GM23338 (cell line): Measurements from ENCODE around the gene LST1. TPM values are rescaled to one million over a fixed set of nuclear protein-coding genes. Genes with fewer than 3 reads are reported as not detected.

Experiments used
- STAT1 ChIP-seq: IDR thresholded peaks from one replicate; pipeline ENCODE4 v1.6.1; 2016; ENCODE audit warnings: antibody characterized with exemption; ENCODE audit not compliant: unreplicated experiment
- ZNF331 ChIP-seq: fragments of 250-450 bp; sonication (Bioruptor Pico); IDR thresholded peaks from 2 replicates; pipeline ENCODE4 v1.5.0; 2020; ENCODE audit warnings: low read depth, mild to moderate bottlenecking, moderate library complexity
- microRNA-seq: library from miRNA; unstranded; fragments of <30 nt; microRNA quantifications from one replicate; pipeline ENCODE4, GENCODE V29; 2017
- polyA plus RNA-seq: library from polyadenylated mRNA; unstranded; fragments of >200 nt; fragmentation: Nextera tagmentation; extraction: Ambion mirVana; gene quantifications from 2 replicates; pipeline ENCODE4 v1.2.1, GENCODE V29; 2016
- small RNA-seq: library from RNA; depleted of rRNA; stranded (forward); fragments of <200 nt; gene quantifications from one replicate; pipeline ENCODE3, GENCODE V24; 2014; ENCODE audit warnings: low replicate concordance
- total RNA-seq: library from RNA; depleted of rRNA; stranded (reverse); fragments of >200 nt; shearing (Covaris generic); gene quantifications from 2 replicates; pipeline ENCODE4 v1.2.3, GENCODE V29; 2014; rRNA removed
- TF ChIP-seq, protein P1 (sequence below): fragments of 250-450 bp; sonication (Bioruptor Pico); IDR thresholded peaks from 2 replicates; pipeline ENCODE4 v1.5.0; 2020; ENCODE audit warnings: mild to moderate bottlenecking, moderate library complexity
- TF ChIP-seq, protein P2 (sequence below): IDR thresholded peaks from one replicate; pipeline ENCODE4 v1.6.1; 2018; ENCODE audit warnings: antibody characterized with exemption; ENCODE audit not compliant: unreplicated experiment

Gene LST1
- total and polyA plus RNA-seq, 2 experiments from 2014 or later = 0.37 TPM; not detected in 1

DNA sequence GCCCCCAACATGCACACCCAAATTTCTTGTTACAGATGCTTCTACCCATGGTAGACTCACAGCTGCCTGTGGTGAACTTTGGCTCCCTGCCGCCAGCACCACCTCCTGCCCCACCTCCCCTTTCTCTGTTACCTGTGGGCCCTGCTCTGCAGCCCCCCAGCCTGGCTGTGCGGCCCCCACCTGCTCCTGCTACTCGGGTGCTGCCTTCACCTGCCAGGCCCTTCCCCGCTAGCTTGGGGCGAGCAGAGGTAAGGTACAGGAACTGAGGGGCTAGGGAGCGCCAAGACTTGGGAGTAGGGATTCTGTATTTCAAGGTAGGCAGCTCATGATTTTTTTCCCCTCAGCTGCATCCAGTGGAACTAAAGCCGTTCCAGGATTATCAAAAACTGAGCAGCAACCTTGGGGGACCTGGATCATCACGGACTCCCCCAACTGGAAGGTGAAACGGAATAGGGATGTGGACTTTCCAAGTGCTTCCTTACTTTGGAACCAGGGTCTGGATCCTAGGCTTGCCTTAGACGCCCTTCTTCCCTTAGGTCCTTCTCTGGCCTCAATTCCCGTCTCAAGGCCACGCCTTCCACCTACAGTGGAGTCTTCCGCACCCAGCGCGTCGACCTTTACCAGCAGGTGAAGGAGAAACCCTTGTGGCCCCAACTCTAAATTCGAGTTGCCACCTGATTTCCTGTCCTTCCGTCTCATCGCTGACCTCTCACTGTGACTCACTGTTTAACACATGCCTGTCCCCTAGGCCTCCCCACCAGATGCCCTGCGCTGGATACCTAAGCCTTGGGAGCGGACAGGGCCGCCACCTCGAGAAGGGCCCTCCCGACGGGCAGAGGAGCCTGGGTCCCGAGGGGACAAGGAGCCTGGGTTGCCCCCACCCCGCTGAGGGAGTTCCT is 50.9 kb downstream of the LST1 start (continued):
- TF ChIP-seq, protein P1, sequence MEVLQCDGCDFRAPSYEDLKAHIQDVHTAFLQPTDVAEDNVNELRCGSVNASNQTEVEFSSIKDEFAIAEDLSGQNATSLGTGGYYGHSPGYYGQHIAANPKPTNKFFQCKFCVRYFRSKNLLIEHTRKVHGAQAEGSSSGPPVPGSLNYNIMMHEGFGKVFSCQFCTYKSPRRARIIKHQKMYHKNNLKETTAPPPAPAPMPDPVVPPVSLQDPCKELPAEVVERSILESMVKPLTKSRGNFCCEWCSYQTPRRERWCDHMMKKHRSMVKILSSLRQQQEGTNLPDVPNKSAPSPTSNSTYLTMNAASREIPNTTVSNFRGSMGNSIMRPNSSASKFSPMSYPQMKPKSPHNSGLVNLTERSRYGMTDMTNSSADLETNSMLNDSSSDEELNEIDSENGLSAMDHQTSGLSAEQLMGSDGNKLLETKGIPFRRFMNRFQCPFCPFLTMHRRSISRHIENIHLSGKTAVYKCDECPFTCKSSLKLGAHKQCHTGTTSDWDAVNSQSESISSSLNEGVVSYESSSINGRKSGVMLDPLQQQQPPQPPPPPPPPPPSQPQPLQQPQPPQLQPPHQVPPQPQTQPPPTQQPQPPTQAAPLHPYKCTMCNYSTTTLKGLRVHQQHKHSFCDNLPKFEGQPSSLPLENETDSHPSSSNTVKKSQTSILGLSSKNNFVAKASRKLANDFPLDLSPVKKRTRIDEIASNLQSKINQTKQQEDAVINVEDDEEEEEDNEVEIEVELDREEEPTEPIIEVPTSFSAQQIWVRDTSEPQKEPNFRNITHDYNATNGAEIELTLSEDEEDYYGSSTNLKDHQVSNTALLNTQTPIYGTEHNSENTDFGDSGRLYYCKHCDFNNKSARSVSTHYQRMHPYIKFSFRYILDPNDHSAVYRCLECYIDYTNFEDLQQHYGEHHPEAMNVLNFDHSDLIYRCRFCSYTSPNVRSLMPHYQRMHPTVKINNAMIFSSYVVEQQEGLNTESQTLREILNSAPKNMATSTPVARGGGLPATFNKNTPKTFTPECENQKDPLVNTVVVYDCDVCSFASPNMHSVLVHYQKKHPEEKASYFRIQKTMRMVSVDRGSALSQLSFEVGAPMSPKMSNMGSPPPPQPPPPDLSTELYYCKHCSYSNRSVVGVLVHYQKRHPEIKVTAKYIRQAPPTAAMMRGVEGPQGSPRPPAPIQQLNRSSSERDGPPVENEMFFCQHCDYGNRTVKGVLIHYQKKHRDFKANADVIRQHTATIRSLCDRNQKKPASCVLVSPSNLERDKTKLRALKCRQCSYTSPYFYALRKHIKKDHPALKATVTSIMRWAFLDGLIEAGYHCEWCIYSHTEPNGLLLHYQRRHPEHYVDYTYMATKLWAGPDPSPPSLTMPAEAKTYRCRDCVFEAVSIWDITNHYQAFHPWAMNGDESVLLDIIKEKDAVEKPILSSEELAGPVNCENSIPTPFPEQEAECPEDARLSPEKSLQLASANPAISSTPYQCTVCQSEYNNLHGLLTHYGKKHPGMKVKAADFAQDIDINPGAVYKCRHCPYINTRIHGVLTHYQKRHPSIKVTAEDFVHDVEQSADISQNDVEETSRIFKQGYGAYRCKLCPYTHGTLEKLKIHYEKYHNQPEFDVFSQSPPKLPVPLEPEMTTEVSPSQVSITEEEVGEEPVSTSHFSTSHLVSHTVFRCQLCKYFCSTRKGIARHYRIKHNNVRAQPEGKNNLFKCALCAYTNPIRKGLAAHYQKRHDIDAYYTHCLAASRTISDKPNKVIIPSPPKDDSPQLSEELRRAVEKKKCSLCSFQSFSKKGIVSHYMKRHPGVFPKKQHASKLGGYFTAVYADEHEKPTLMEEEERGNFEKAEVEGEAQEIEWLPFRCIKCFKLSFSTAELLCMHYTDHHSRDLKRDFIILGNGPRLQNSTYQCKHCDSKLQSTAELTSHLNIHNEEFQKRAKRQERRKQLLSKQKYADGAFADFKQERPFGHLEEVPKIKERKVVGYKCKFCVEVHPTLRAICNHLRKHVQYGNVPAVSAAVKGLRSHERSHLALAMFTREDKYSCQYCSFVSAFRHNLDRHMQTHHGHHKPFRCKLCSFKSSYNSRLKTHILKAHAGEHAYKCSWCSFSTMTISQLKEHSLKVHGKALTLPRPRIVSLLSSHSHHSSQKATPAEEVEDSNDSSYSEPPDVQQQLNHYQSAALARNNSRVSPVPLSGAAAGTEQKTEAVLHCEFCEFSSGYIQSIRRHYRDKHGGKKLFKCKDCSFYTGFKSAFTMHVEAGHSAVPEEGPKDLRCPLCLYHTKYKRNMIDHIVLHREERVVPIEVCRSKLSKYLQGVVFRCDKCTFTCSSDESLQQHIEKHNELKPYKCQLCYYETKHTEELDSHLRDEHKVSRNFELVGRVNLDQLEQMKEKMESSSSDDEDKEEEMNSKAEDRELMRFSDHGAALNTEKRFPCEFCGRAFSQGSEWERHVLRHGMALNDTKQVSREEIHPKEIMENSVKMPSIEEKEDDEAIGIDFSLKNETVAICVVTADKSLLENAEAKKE = no peak
- TF ChIP-seq ZNF331 (CRISPR knock-in tag) = no peak
- no peak for TF ChIP-seq STAT1
- TF ChIP-seq, protein P2, sequence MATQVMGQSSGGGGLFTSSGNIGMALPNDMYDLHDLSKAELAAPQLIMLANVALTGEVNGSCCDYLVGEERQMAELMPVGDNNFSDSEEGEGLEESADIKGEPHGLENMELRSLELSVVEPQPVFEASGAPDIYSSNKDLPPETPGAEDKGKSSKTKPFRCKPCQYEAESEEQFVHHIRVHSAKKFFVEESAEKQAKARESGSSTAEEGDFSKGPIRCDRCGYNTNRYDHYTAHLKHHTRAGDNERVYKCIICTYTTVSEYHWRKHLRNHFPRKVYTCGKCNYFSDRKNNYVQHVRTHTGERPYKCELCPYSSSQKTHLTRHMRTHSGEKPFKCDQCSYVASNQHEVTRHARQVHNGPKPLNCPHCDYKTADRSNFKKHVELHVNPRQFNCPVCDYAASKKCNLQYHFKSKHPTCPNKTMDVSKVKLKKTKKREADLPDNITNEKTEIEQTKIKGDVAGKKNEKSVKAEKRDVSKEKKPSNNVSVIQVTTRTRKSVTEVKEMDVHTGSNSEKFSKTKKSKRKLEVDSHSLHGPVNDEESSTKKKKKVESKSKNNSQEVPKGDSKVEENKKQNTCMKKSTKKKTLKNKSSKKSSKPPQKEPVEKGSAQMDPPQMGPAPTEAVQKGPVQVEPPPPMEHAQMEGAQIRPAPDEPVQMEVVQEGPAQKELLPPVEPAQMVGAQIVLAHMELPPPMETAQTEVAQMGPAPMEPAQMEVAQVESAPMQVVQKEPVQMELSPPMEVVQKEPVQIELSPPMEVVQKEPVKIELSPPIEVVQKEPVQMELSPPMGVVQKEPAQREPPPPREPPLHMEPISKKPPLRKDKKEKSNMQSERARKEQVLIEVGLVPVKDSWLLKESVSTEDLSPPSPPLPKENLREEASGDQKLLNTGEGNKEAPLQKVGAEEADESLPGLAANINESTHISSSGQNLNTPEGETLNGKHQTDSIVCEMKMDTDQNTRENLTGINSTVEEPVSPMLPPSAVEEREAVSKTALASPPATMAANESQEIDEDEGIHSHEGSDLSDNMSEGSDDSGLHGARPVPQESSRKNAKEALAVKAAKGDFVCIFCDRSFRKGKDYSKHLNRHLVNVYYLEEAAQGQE = no peak

Small RNA genes within 50 kb of the gene (microRNA-seq; reads per million reads assigned to microRNA genes)
- gene MIR6832 = not detected

Small RNA genes within 50 kb of the gene (small RNA-seq; reads per million reads assigned to genes)
- not detected for gene MIR6832
- gene SNORA38 = 15.1 reads per million, percentile 97 among the genes with 10 or more reads in this experiment
- gene SNORD117 = 132 reads per million, percentile 99 among the genes with 10 or more reads in this experiment
- gene SNORD84 = not detected
- not detected for gene UQCRHP1

Other genes starting within 250 kb of the LST1 start
Only the 30 nearest of the 35 such genes appear.
- 18.2 and 22.7 TPM in 2 replicates for gene MICA, start 182.7 kb upstream of the LST1 start, total RNA-seq
- 12.7 and 13.4 TPM in 2 replicates for gene MICA, start 182.7 kb upstream of the LST1 start, polyA plus RNA-seq
- gene MICB, start 88.1 kb upstream of the LST1 start, total RNA-seq = 20.8 and 23.8 TPM in 2 replicates
- gene MICB, start 88.1 kb upstream of the LST1 start, polyA plus RNA-seq = 8.8 and 9.2 TPM in 2 replicates
- not detected in 2 replicates for gene MCCD1, start 57.3 kb upstream of the LST1 start, total RNA-seq
- not detected in 2 replicates for gene MCCD1, start 57.3 kb upstream of the LST1 start, polyA plus RNA-seq
- 849 and 866 TPM in 2 replicates for gene DDX39B, start 44.3 kb upstream of the LST1 start, total RNA-seq
- gene DDX39B, start 44.3 kb upstream of the LST1 start, polyA plus RNA-seq = 341 and 357 TPM in 2 replicates
- gene ATP6V1G2, start 39.7 kb upstream of the LST1 start, total RNA-seq = 1.6 and 2.4 TPM in 2 replicates
- gene ATP6V1G2, start 39.7 kb upstream of the LST1 start, polyA plus RNA-seq = 2.2 and 2.7 TPM in 2 replicates
- 10.1 and 12.3 TPM in 2 replicates for gene NFKBIL1, start 38.7 kb upstream of the LST1 start, total RNA-seq
- gene NFKBIL1, start 38.7 kb upstream of the LST1 start, polyA plus RNA-seq = 8.4 and 9.6 TPM in 2 replicates
- not detected in 2 replicates for gene LTA, start 14.0 kb upstream of the LST1 start, total RNA-seq
- gene LTA, start 14.0 kb upstream of the LST1 start, polyA plus RNA-seq = not detected in 2 replicates
- not detected in 2 replicates for gene TNF, start 10.7 kb upstream of the LST1 start, total RNA-seq
- 0.11 TPM in 1 of 2 replicates, not detected in the other for gene TNF, start 10.7 kb upstream of the LST1 start, polyA plus RNA-seq
- not detected in 2 replicates for gene LTB, start 3.9 kb upstream of the LST1 start, total RNA-seq
- gene LTB, start 3.9 kb upstream of the LST1 start, polyA plus RNA-seq = 0.83 and 1.7 TPM in 2 replicates
- gene NCR3, start 6.7 kb downstream of the LST1 start, total RNA-seq = not detected in 2 replicates
- gene NCR3, start 6.7 kb downstream of the LST1 start, polyA plus RNA-seq = not detected in 2 replicates
- gene AIF1, start 29.0 kb downstream of the LST1 start, total RNA-seq = 6.2 and 13.3 TPM in 2 replicates
- gene AIF1, start 29.0 kb downstream of the LST1 start, polyA plus RNA-seq = 33.7 and 36.2 TPM in 2 replicates
- 223 and 273 TPM in 2 replicates for gene PRRC2A, start 34.4 kb downstream of the LST1 start, total RNA-seq
- 213 and 238 TPM in 2 replicates for gene PRRC2A, start 34.4 kb downstream of the LST1 start, polyA plus RNA-seq
- 289 and 292 TPM in 2 replicates for gene BAG6, start 66.4 kb downstream of the LST1 start, total RNA-seq
- 169 and 183 TPM in 2 replicates for gene BAG6, start 66.4 kb downstream of the LST1 start, polyA plus RNA-seq
- gene APOM, start 69.6 kb downstream of the LST1 start, total RNA-seq = 1.2 and 4.2 TPM in 2 replicates
- 10.0 and 10.7 TPM in 2 replicates for gene APOM, start 69.6 kb downstream of the LST1 start, polyA plus RNA-seq
- gene C6orf47, start 74.5 kb downstream of the LST1 start, total RNA-seq = 12.8 and 15.0 TPM in 2 replicates
- 9.4 TPM in 2 replicates for gene C6orf47, start 74.5 kb downstream of the LST1 start, polyA plus RNA-seq
- 24.6 and 27.1 TPM in 2 replicates for gene GPANK1, start 78.7 kb downstream of the LST1 start, total RNA-seq
- gene GPANK1, start 78.7 kb downstream of the LST1 start, polyA plus RNA-seq = 49.2 and 54.0 TPM in 2 replicates
- 210 and 260 TPM in 2 replicates for gene CSNK2B, start 79.8 kb downstream of the LST1 start, total RNA-seq
- 271 and 282 TPM in 2 replicates for gene CSNK2B, start 79.8 kb downstream of the LST1 start, polyA plus RNA-seq
- gene LY6G5B, start 83.7 kb downstream of the LST1 start, total RNA-seq = 3.8 and 7.9 TPM in 2 replicates
- gene LY6G5B, start 83.7 kb downstream of the LST1 start, polyA plus RNA-seq = 8.4 and 8.5 TPM in 2 replicates
- 1.1 TPM in 1 of 2 replicates, not detected in the other for gene LY6G5C, start 94.8 kb downstream of the LST1 start, total RNA-seq
- gene LY6G5C, start 94.8 kb downstream of the LST1 start, polyA plus RNA-seq = 2.1 TPM in 2 replicates
- 29.7 and 37.0 TPM in 2 replicates for gene ABHD16A, start 117.0 kb downstream of the LST1 start, total RNA-seq
- 25.9 and 26.9 TPM in 2 replicates for gene ABHD16A, start 117.0 kb downstream of the LST1 start, polyA plus RNA-seq
- gene LY6G6F, start 120.6 kb downstream of the LST1 start, total RNA-seq = not detected in 2 replicates
- gene LY6G6F, start 120.6 kb downstream of the LST1 start, polyA plus RNA-seq = not detected in 2 replicates
- gene LY6G6D, start 129.1 kb downstream of the LST1 start, total RNA-seq = not detected in 2 replicates
- gene LY6G6D, start 129.1 kb downstream of the LST1 start, polyA plus RNA-seq = not detected in 2 replicates
- gene LY6G6C, start 135.5 kb downstream of the LST1 start, total RNA-seq = not detected in 2 replicates
- 0.23 TPM in 1 of 2 replicates, not detected in the other for gene LY6G6C, start 135.5 kb downstream of the LST1 start, polyA plus RNA-seq
- gene MPIG6B, start 137.1 kb downstream of the LST1 start, total RNA-seq = not detected in 2 replicates
- 0.12 and 0.13 TPM in 2 replicates for gene MPIG6B, start 137.1 kb downstream of the LST1 start, polyA plus RNA-seq
- gene DDAH2, start 143.0 kb downstream of the LST1 start, total RNA-seq = 58.7 and 62.2 TPM in 2 replicates
- gene DDAH2, start 143.0 kb downstream of the LST1 start, polyA plus RNA-seq = 65.0 and 65.1 TPM in 2 replicates
- 226 and 269 TPM in 2 replicates for gene CLIC1, start 150.3 kb downstream of the LST1 start, total RNA-seq
- gene CLIC1, start 150.3 kb downstream of the LST1 start, polyA plus RNA-seq = 269 and 296 TPM in 2 replicates
- 23.9 and 27.2 TPM in 2 replicates for gene MSH5, start 153.7 kb downstream of the LST1 start, total RNA-seq
- 12.1 and 12.8 TPM in 2 replicates for gene MSH5, start 153.7 kb downstream of the LST1 start, polyA plus RNA-seq
- 3.9 TPM in 1 of 2 replicates, not detected in the other for gene SAPCD1, start 176.4 kb downstream of the LST1 start, total RNA-seq
- gene SAPCD1, start 176.4 kb downstream of the LST1 start, polyA plus RNA-seq = 4.5 and 5.0 TPM in 2 replicates
- gene VWA7, start 191.1 kb downstream of the LST1 start, total RNA-seq = 0.07 and 0.12 TPM in 2 replicates
- gene VWA7, start 191.1 kb downstream of the LST1 start, polyA plus RNA-seq = 0.36 and 0.75 TPM in 2 replicates
- 137 and 153 TPM in 2 replicates for gene VARS1, start 209.5 kb downstream of the LST1 start, total RNA-seq
- 66.0 and 71.2 TPM in 2 replicates for gene VARS1, start 209.5 kb downstream of the LST1 start, polyA plus RNA-seq